Measurements from ENCODE around the gene FER.
"Not testable (repeated sequence)": the region's sequence is repeated elsewhere in the genome, so short reads cannot be mapped to it uniquely, and the experiment has no call there.

The FER gene

DNA sequence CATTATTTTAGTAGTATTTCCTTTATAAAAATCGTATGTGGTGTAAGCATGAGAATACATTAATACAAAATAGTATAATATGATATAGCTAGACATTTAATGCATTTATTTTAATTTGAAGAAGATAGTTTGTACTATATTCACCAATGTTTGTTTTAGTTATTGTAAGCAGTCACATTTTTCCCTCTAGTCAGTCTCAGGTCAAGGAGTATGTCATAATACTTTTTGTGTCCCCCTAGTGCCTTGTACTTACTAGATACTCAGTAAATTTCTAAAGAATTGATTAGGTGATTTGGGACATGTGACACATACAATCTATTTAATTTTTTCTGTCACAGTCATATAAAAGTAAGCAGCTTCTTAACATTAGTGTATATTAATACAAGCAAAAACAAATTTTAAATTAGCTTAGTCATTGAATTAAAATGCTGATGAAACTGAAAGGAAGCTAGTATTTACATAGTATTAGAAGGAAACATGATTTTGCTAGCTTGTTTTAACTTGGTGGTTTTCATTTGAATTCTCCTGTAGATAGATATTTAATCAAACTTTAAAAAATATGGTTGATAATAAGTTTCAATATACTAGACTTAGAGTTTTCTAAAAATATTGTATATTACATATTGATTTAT lies 242.2 kb downstream of the FER start:
- no peak for DNase-seq

DNA sequence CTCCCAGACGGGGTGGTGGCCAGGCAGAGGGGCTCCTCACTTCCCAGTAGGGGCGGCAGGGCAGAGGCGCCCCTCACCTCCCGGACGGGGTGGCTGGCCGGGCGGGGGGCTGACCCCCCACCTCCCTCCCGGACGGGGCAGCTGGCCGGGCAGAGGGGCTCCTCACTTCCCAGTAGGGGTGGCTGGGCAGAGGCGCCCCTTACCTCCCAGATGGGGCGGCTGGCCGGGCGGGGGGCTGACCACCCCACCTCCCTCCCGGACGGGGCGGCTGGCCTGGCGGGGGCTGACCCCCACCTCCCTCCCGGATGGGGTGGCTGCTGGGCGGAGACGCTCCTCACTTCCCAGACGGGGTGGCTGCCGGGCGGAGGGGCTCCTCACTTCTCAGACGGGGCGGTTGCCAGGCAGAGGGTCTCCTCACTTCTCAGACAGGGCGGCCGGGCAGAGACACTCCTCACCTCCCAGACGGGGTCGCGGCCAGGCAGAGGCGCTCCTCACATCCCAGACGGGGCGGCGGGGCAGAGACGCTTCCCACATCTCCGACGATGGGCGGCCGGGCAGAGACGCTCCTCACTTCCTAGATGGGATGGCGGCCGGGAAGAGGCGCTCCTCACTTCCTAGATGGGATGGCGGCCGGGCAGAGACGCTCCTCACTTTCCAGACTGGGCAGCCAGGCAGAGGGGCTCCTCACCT lies 244.8 kb downstream of the FER start:
- not testable (repeated sequence) for DNase-seq

DNA sequence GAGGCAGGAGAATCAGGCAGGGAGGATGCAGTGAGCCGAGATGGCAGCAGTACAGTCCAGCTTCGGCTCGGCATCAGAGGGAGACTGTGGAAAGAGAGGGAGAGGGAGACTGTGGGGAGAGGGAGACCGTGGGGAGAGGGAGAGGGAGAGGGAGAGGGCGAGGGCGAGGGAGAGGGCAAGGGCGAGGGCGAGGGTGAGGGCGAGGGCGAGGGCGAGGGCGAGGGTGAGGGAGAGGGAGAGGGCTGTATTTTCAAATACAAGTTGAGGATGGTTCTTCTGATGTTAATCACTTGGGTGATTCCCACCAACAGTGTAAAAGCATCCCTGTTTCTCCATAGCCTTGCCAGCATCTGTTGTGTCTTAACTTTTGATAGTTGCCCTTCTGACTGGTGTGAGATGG lies 245.7 kb downstream of the FER start:
- not testable (repeated sequence) for DNase-seq

DNA sequence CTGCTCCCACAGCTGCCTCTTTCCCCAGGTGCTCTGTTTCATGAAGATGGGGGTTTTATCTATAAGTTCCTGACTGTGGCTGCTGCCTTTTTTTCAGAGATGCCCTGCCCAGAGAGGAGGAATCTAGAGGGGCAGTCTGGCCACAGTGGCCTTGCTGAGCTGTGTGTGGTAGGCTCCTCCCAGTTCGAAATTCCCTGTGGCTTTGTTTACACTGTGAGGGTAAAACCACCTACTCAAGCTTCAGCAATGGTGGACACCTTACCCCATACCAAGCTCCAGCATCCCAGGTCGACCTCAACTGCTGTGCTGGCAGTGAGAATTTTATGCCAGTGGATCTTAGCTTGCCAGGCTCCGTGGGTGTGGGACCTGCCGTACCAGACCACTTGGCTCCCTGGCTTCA lies 250.0 kb downstream of the FER start:
- DNase-seq = no peak

DNA sequence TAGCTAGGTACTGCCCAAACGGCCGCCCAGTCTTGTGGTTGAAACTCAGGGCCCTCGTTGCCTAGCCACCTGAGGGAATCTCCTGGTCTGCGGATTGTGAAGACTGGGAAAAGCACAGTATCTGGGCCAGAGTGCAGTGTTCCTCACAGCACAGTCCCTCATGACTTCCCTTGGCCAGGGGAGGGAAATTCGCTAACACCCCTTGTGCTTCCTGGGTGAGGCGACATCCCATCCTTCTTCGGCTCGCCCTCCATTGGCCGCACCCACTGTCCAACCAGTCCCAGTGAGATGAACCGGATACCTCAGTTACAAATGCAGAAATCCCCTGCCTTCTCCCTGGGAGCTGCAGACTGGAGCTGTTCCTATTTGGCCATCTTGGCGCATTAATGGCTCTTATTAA lies 250.5 kb downstream of the FER start:
- DNase-seq = no peak

DNA sequence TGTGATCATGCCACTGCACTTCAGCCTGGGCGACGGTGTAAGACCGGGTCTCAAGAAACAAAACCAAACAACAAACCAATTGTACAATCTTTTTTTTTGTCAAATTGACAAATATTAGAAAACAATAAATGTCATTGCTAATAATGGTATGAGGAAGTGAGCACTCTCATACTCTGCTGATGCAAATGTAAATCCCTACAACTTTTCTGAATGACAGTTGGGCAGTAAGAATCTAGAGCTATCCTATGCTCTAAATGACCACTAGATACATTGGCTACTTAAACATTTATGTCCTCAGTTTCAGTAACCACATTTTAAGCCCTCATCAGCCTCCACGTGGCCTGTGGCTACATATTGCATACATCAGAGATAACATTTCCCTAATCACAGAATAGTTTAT lies 256.2 kb downstream of the FER start:
- DNase-seq = no peak

DNA sequence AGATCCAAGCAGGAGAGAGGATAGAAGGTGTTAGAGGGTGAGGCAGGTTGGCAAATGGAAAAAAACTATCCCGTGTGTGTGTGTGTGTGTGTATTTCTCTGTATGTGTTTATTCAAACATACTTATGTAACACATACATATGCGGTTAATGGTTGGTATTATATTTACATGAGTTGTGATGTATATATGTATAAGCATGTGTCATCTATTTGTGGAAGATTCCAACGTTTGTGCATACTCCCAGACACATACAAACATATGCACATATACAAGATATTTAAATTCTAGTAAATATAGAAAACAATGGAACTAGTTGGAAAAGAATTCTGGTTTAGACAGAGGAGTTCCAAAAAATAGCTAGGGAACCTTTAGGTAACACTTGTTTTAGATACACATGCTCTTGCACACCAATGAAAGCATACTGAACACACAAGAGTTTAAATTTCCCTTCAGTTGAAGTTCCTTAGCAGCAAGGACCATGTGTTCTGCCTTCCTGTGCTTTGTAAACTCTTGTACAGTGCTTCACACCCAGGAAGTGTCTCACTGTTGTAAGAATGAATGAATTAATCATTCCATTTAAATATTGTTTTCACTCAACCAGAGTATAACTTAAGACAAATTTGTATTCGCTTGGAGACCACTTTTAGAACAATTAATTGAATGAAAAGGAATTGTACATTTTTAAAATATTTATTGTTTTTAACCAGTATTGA lies 257.8 kb downstream of the FER start:
- DNase-seq = no peak

DNA sequence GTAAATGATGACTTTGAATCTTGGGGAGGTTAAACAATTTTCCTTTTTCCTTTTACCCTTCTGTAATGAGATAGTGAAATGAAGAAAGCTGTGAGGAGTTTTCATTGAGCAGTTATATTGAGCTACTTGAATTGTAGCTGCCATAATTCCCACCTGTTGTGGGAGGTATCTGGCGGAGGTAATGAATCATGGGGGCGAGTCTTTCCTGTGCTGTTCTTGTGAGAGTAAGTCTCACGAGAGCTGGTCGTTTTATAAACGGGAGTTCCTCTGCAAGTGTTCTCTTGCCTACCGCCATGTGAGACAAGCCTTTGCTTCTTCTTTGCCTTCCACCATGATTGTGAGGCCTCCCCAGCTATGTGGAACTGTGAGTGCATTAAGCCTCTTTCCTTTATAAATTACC lies 258.4 kb downstream of the FER start:
- no peak for DNase-seq

DNA sequence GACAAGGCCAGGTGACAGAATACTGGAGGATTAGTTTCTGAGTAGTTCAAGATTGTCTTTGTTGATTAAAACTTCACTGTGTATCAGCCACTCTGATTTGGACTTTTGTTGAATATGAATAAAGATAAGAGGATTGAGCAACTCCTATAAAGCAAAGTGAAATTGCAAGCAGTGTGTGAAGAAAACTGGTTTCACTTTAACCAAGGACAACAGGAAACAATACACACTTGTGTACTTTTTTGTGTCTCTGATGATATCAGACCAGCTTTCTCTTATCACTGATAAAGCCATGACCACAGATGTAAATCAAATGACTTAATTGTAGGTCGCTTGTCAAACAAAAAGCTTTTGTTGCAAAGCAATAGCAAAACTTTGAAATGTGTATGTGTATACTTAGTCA lies 268.6 kb downstream of the FER start:
- DNase-seq = no peak

DNA sequence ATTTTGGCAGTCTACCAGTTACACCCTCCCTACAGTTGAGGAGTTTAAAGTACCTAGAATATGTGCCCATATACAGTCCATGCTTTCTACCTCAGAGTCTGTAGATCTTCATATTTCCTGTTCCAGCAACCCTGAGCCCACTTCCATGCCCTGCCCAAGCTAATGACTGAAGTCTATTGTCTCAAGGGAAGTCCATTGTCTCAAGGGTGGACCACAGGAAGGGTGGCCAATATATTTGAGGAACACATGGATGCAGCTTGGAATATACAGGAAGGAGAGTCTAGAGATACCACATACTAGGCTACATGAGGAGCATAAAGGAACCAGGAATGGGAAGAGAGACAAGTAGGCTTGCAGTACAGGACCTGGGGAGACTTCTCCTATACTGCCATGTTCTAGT lies 274.4 kb downstream of the FER start:
- no peak for DNase-seq

DNA sequence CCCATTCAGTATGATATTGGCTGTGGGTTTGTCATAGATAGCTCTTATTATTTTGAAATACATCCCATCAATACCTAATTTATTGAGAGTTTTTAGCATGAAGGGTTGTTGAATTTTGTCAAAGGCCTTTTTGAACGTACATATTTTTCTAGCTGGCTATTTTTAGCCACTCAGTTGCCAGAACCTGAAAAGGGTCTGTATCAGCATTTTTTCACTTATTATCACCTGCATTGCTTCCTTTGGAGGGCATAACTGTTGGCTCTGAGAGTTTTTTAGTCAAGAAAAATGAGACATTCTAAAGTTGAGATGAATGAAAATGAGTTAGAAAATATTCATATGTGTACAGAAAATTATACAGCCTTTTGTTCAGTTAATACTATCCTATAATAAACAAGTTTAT lies 278.0 kb downstream of the FER start:
- DNase-seq = not testable (repeated sequence)

DNA sequence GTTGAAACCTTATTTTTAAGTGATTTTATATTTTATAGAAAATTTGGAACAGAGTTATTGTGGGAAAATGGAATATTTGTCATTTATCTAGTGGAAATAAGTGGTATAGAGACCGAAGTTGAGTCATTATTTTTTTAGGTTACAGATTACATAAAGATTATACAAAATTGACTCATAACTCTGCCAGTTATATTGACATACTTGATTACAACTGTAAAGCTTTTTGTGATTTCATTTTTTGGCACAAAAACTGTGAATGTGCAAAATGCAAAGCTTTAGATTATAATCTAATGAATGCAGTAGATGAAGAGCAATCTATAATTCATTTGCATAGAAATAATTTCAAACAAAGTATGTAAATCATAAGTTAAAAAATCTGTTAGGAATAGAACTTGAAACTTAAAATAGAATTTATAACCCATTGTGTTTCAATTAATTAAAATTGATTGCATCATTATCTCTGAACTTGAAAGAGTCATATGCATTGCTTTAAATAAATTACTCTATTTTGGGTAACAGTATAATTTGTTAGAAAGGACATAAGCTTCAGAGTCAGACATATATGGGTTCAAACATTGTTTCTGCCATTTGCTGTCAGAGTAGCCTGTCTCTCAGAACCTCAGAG lies 280.4 kb downstream of the FER start:
- DNase-seq = no peak

DNA sequence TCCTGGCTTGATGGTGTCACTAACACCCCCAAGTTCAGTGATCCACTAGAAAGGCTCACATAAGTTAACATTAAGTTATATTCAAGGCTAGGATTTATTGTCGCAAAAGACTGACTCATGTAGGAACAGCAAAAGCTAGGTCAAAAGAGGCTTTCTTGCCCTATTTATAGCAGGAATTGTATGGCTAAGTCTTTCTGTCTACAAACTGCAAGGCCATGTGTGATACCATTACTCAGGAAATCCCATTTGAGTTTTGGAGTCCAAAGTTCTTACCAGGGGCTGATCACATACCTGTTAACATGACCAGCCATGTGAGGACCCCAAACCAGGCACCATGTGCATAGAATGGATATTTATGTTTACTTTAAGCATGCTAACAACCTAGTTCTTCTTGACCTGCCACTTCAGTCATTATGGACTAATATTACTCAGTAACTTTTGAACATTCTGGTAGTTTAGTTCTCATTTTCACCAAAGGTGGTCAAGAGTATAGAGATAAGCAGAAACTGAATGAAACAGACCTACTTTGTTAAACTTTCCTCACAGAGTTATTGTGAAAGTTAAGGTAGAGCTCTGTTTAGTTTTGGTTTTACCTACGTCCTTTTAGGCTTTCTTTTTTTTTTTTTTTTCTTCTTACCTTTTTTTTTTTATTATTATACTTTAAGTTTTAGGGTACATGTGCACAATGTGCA lies 281.1 kb downstream of the FER start:
- no peak for DNase-seq

DNA sequence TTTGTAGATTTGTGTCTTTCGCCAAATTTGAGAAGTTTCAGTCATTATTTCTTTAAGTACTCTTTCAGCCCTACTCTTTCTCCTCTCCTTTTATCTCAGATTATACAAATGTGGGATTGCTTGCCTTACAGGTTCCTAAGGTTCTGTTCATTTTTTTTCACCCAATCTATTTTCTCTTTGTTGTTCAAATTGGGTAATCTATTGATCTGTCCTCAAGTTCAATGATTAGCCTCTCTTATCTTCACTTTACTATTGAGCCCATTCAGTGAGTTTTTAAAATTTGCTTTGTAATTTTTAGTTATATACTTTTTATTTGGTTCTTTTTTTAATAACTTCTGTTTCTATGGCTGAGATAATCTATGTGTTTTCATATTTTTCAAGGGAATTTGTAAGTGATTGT lies 282.1 kb downstream of the FER start:
- DNase-seq = no peak

DNA sequence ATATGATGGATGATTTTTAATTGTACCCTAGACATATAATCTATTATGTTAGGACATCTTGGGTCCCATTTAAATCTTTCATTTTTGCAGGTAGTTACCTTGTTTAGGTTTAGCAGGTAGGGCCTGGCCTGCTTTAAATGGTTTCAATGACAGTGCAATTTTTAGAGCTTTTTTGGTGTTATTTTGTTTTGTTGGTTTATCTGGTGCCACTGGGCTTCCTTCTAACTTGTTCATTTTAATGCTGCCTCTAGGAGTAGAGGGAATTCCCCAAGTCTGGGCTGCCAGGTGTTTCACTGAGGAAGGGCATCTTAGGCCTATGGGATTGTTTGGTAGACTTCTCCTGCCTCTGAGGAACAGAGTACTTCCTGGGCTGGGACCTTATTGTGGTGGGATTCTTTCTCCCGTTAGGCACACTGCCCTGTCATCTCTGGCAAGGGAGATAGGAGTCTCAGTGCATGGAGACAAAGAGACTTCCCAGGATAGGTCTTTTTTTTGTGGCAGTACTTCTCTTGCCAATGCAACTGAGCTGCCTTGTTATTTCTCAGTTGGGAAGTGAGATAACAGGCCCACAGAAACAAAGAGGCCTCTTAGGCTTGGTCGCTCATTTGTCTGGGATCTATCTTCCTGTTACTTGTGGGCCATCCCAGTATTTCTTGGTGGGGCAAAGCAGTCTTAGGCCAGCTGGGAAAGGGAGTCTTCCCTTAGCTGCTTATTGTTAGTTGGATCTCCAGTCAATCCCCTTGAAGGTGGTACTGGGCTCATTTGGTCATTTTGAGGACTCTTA lies 282.9 kb downstream of the FER start:
- DNase-seq = no peak

DNA sequence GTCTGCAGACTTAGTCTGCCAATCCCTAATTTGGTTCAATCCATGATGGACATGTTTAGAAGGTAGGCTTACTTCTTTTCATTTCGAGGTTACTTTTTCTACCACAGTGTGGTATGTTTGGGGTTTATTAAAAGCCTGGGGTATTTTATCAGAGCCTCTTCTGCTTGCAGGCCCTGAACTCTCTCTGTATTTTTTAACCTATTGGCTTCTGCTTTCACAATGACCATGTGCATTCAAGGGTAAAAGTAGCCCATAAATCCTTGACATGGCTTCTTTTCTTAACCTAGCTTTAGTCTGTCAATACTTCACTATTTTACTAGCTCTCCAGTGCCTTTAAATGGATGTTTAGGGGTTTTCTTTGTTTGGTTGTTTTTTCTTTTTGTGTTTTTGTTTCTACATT lies 286.6 kb downstream of the FER start:
- DNase-seq = no peak

DNA sequence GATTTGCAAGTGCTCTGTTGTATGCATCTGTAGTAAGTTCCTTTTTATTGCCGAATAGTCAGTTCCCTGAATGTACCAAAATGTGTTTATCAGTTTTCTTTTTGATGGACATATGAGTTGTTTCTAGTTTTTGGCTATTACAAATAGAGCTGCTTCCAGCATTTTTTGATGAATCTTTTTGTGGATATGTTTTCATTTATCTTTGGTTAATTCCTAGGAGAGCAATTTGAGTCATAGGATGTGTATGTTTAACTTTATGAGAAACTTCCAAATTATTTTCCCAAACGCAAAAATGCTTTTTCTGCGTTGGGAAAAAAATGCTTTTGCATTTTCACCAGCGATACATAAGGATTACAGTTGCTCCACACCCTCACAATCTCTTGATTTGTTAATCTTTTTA lies 287.7 kb downstream of the FER start:
- DNase-seq = no peak

DNA sequence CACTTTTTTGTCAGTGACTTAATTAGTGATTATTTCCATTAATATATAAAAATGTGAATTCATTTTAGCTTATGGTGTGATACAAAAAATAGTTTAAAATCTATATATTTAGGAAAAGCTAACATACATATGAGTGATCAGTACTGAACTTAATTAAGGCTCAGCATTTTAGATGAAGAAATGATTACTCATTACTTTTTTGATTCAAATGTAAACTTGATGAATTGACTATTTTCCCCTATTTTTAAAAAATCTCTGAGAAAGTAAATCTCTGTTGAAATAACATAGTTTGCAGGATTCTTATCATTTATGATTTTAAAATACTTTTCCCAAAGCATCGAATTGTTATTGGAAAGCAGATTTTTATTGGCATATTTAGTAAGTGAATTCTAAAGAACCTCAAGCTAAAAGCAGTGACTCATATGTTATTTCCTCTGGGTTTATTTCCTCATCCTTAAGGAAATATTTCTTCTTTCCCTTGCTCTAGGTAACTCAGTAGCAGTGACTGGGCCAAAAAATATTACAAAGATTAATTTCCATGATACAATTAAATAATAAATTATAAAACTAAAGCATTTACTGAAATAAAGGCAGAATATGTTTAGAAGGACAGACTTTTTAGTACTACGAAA lies 290.6 kb downstream of the FER start:
- no peak for DNase-seq

DNA sequence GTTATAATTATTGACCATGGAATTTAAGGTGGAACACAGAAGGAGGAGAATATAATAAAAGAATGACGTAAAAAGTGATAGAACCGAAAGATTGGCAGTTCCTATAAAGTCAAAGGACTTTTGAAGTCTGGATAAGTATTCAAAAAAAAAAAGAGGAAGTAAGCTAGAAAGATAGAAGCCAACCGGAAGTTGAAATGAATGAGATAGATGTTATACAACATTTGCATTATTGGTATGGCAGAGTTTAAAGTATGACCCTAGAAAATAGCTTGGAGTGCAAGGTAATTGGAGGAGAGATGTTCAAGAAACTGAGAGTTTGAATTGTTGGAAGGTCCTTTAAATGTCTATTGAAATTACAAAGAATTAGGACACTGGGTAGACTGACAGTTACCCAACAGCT lies 293.6 kb downstream of the FER start:
- no peak for DNase-seq

DNA sequence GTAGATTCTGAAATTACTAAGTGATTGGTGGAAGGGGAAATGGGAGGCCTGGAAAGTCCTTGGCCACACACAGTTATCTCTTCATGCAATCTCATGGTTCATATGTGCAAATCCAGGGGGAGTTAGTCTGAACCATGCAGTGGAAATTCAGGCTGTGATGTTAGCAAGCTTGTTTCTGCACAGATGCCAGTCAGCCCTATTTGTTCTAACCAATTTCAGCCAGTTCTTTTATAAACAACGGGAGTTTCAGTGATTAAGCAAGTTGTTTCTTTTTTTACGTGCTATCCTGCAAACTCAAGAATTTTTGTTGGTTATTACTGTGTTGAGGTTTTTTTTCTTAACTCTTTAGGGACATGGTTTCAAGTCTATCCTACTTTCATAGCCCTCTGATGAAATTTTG lies 298.0 kb downstream of the FER start:
- no peak for DNase-seq

DNA sequence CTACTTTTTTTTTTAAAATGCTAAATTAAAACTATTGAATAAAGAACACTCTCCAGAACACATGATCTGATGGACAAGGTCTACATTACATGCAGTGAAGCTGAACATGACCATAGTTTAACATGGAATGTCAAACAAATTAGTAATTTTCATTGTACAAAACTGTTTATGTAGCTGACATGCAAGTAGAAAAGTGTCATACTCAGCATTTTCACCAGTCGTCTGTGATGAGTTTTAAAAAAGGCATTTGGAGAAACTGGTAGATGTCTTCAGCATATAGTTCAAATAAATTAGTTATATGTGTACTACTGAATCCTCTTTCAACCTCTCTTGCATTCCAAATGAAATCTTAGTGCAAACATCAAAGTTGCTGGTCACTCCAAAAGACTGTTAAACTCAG lies 301.9 kb downstream of the FER start:
- no peak for DNase-seq

DNA sequence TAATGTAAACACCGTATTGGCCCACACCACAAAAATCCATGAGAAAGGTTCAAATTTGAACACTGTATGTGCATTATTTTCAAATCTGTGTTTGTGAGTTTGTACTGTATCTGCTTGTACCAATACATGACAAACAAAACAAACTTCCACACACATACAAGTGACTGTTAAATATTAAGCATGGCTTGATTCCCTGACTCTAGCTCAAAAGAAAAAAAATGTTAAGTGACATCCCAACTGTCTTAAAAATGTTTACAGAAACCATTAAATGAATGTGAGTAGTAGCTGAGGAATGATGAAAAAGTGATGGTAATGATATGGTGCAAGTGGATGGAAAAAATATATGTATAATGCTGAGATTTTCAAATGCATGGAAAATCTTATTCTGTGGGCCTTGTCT lies 302.6 kb downstream of the FER start:
- not testable (repeated sequence) for DNase-seq
